COR-L47 (cell line): ENCODE results near the gene FOXO1.

Experiments used
- DNase-seq: peaks from one replicate; lab custom pipeline; 2025; lab: John Stamatoyannopoulos, UW

The FOXO1 gene

DNA sequence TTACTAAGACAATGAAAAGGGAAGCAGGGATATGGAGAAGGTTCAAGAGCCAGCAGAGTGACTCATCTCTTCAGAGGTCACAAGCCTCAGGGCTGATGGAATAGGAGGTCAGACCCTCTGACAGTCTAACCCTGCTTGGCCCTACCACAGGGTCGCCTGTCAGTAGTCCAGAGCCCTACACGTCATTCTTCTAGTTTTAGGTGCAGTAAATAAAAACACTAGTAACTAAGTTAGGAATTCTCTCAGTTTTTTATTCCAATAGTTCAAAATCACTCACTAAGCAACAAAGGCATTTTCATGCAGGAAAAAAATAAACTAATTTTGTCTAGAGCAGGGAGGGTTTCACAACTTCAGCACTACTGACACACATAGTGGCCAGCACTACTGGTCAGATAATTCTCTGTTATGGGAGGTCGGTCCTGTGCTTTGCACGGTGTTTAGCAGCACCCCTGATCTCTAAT, 27.2 kb downstream of the FOXO1 start:
- no peak for DNase-seq

GRCh38 chr13:40637643-40638042, 28.8 kb downstream of the FOXO1 start:
- no peak for DNase-seq

- DNase-seq: no peak
These were observed 31.0 kb downstream of the FOXO1 start for GRCh38 chr13:40635315-40635995.

GRCh38 chr13:40632915-40633314, 33.5 kb downstream of the FOXO1 start:
- no peak for DNase-seq

- no peak for DNase-seq
These were observed 34.8 kb downstream of the FOXO1 start for GRCh38 chr13:40631605-40632004.

- no peak for DNase-seq
These were observed 36.6 kb downstream of the FOXO1 start for GRCh38 chr13:40629678-40630384.

DNA sequence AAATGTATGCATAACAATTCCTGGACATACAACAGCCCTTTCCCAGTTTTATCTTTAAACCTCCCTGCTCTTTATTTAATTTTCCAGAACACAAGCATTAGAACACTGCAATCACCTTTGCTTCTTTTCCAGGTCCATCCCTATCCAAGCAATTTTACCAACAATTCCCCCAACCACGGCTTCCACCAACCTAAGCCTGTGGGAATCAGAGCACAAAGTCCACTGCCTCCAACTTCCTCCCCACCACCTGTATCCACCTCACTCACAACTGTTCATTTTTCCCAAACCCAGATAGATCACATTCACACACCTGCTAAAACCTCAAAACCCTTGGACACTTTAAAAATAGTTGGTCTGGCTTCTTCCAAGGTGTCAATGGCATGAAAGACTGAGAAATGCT, 39.5 kb downstream of the FOXO1 start:
- no peak for DNase-seq

DNA sequence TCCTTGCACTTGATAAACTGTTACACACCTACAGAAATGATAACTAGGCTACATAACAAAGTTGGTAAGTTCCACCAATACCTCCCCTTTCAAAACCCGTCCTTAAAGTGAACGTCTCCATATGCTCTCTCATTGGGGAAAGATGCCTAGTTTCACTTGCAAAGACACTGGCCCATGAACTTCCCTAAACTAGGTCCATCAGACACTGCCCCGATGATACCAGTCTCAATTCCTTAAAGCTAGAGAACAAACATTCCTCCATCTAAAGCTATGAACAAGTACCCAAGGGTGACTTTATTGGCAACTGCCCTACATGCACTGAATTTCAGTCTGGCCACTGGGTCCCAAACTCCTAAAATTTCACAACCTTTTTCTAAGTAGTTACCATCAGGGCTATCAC, 39.9 kb downstream of the FOXO1 start:
- DNase-seq: no peak

GRCh38 chr13:40624986-40625385, 41.5 kb downstream of the FOXO1 start:
- DNase-seq: no peak

- no peak for DNase-seq
These were observed 42.1 kb downstream of the FOXO1 start for GRCh38 chr13:40624383-40624782.

GRCh38 chr13:40622761-40623160, 43.7 kb downstream of the FOXO1 start:
- no peak for DNase-seq

DNA sequence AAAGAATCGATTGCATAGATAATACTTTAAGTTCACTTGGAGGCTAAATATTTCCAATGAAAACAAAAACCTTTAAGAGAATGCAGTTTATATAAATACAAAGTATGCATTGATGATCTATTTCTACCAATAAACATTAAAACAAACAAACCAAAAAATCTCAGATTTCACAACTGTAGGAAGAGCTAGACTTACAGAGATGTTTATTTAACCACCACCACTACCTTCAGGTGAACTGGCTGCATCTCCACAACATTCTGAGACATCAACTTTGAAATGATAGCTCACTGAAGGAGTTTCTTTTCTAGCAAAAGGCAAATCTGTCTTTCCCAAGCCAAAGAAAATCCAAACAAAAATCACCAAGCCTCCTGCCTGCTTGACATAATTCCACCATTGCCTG, 44.2 kb downstream of the FOXO1 start:
- no peak for DNase-seq

- DNase-seq: no peak
These were observed 47.0 kb downstream of the FOXO1 start for GRCh38 chr13:40619479-40619814.

GRCh38 chr13:40618581-40619478, 47.6 kb downstream of the FOXO1 start:
- no peak for DNase-seq

GRCh38 chr13:40617801-40618356, 48.6 kb downstream of the FOXO1 start:
- no peak for DNase-seq

DNA sequence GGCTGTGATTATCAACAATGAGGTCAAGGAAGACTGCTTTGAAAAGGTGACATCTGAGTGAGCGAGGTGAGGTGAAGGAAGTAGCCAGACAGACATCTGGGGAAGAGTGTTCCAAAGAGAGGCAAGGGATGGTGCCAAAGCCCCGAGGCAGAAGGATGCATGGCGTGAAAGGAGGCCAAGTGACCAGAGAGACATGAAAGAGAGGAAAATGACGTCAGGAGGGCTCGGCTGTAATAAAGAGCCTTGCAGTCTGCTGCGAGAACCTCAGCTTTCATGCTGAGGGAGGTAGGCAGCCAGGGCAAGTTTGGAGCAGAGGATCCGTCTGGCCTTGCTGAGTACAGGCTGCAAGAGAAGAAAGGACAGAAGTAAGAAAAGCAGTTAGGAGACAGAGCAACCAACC, 50.8 kb downstream of the FOXO1 start:
- DNase-seq: no peak

- no peak for DNase-seq
These were observed 52.5 kb downstream of the FOXO1 start for GRCh38 chr13:40613914-40614313.

GRCh38 chr13:40613192-40613818, 53.1 kb downstream of the FOXO1 start:
- DNase-seq: no peak

DNA sequence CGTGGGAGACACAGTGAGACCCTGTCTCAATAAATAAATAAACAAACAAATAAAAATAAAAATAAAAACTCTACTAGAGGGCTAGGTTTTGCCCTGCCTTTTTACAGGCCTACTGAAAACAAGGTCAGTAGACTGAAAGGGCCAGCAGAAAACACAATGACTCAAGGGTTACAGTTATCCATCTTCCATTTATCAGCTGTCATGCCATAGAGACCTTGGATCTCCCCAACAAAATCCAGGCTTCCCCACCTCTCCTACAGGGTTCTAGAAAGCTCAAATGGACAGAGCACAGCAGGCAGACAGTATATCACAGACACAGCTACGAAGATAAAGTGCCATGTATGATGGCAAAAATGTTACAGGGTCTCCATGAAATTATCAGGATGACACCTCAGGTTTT, 54.4 kb downstream of the FOXO1 start:
- DNase-seq: no peak

DNA sequence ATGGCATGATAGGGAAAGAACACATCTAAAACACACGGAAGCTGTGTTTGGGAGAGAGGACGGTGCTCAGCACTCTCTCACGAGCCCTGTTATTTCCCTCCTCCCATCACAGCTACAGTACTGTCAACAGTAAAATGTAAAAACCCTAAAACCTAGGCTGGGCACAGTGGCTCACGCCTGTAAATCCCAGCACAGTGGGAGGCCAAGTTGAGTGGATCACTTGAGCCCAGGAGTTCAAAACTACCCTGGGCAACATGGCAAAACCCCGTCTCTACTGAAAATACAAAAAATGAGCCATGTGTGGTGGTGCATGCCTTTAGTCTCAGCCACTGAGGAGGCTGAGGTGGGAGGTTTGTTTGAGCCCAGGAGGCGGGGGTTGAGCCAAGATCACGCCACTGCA, 54.8 kb downstream of the FOXO1 start:
- DNase-seq: no peak

- DNase-seq: no peak
These were observed 55.4 kb downstream of the FOXO1 start for GRCh38 chr13:40611004-40611403.
